ENCODE measurements around the gene CDC37L1.
"Not testable (repeated sequence)": the region's sequence is repeated elsewhere in the genome, so short reads cannot be mapped to it uniquely, and the experiment has no call there.

CDC37L1 gene

DNA sequence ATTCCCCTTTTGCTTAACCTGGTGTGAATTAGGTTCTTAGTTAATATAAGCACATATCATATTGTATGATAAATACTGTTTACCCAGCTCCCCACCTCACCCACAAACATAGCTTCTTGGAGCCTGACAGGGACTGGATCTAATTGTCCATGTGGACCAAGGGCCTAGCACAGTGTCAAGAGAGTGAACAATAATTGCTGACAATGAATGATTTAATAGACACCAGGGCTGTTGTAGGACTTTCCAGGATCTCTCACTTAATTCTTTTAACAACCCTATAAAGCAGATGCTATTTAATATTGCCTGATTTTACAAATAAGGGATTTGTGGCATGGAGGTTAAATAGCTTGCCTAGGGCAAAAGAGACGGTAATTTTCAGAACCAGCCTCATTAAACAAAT lies 36.8 kb downstream of the CDC37L1 start:
- no peak for DNase-seq

DNA sequence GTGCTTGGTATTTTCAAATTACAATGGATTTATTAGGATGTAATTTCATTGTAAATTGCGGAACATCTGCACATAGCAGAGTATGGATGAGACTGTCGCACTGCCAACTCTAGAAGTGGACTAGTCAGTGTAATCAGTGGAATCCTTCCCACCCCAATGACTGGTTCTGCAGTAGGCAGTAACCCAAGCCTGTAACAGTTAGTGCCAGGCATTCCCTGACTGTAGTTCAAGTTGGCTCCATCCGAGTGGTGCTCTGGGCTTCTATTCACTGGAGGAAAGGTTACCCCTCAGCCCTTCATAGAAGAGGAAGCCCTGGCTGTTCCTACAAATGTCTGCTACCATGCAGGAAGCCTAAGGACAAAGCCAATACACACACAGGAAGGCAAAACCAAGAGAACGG lies 38.4 kb downstream of the CDC37L1 start:
- no peak for DNase-seq

DNA sequence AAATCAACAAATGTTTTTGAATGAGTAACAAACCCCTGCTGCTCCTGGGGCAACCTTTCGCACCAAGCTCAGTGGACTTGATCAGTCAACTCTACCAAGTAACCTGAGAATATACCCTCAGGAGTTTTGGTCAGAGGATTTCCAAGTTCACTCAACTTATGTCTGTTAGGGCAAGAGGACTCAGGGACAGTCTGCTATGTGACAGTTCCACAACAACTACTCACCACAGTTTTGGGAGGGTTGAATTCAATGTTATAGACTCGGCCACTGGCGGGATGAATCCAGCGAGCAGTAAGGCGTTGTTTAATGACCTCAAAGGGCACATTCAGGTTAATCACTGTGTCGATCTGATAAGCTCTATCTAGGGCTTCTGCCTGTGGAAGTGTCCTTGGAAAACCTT lies 39.5 kb downstream of the CDC37L1 start:
- DNase-seq: no peak

DNA sequence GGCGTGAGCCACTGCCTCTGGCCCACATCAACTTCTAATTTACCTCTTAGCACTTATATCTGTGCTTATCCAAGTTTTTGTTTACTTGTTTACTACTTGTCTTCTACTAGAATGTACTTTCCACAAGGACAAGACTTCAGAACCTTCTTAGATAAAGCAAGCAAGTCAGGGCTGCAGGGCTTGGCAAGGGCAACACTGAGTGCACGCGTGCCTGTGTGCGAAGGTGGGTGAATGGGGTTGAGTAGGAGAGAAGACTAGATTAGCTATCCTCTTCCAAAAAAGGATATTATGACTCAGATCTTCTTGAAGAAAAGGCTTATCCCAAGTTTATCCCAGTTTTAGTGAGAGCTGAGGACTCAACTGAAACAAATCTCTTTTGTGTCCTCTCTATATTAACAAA lies 42.4 kb downstream of the CDC37L1 start:
- no peak for DNase-seq

DNA sequence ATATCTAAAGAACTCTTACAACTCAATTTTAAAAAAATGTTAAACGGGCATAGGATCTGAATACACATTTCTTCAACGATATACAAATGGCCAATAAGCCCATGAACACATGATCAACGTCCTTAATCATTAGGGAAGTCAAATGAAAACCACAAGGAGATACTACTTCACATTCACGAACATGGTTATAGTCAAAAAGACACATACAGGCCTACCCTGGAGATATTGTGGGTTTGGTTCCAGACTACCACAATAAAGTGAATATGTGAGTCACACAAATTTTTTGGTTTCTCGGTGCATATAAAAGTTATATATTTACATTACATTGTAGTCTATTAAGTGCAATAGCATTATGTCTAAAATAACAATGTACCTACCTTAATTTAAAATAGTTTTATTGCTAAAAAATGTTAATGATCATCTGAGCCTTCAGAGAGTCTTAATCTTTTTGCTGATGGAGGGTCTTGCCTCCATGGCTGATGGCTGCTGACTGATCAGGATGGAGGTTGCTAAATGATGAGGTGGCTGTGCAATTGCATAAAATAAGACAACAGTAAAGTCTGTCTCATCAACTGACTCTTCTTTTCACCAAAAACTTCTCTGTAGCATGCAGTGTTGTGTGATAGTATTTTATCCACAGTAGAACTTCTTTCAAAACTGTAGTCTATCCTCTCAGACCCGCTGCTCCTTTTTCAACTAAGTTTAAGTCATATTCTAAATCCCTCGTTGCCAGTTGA lies 46.5 kb downstream of the CDC37L1 start:
- DNase-seq: no peak

DNA sequence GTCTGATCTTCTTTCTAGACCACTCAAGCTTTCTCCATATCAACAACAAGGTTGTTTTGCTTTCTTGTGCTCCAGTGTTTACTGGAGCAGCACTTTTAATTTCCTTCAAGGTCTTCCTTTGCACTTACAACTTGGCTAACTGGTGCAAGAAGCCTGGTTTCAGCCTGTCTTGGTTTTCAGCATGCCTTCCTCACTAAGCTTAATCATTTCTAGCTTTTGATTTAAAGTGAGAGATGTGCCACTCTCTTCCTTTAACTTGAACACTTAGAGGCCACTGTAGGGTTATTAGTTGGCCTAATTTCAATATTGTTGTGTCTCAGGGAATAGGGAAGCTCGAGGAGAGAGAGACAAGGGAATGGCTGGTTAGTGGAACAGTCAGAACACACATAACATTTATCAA lies 48.2 kb downstream of the CDC37L1 start:
- DNase-seq: no peak

DNA sequence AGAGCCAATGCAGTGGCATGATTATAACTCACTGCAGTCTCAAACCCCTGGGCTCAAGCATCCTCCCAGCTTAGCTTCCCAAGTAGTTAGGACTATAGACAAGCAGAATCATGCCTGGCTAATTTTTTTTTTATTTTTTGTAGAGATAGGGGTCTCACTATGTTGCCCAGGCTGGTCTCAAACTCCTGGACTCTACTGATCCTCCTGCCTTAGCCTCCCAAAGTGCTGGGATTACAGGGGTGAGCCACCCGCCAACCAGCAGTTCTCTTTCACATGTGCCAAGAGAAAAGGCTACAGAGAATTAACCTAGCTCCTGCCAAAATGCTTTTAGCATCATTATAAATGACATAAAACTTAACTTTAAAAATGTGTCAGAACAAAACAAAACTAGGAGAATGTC lies 53.5 kb downstream of the CDC37L1 start:
- no peak for DNase-seq

DNA sequence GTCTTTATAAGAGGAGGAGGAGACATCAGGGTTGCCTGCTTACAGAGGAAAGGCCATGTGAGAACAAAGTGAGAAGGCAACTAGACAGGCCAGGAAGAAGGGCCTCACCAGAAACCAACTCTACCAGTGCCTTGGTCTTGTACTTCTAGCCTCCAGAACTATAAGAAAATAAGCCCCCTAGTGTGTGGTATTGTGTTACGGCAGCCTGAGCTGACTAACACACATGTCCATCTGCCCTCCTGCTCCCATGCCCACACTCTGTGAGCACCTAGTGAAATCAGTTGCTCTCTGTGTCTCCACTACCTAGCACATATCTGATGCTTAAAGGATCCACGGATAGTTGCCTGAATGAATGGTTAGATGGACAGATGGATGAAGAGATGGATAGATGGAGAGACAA lies 54.8 kb downstream of the CDC37L1 start:
- no peak for DNase-seq

DNA sequence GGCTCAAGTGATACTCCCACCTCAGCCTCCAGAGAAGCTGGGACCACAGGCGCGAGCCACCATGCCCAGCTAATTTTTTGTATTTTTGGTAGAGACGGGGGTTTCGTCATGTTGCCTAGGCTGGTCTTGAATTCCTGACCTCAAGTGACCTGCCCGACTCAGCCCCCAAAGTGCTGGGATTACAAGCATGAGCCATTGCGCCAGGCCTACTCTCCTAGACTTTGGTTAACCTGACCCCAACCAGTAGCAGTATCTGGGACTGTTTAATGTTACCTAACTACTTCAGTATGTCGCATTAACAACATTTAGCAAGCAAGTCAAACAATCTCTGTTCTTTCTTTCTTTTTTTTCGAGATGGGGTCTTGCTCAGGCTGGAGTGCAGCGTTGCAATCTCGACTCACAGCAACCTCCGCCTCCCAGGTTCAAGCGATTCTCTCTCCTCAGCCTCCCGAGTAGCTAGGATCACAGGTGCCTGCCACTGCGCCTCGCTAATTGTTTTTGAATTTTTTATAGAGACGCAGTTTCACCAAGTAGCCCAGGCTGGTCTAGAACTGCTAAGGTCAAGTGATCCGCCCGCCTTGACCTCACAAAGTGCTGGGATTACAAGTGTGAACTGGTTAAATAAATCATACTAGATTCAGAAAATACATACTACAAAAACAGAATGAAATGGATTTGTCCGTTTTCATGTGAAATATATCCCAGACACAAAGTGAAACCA lies 59.7 kb downstream of the CDC37L1 start:
- no peak for DNase-seq

DNA sequence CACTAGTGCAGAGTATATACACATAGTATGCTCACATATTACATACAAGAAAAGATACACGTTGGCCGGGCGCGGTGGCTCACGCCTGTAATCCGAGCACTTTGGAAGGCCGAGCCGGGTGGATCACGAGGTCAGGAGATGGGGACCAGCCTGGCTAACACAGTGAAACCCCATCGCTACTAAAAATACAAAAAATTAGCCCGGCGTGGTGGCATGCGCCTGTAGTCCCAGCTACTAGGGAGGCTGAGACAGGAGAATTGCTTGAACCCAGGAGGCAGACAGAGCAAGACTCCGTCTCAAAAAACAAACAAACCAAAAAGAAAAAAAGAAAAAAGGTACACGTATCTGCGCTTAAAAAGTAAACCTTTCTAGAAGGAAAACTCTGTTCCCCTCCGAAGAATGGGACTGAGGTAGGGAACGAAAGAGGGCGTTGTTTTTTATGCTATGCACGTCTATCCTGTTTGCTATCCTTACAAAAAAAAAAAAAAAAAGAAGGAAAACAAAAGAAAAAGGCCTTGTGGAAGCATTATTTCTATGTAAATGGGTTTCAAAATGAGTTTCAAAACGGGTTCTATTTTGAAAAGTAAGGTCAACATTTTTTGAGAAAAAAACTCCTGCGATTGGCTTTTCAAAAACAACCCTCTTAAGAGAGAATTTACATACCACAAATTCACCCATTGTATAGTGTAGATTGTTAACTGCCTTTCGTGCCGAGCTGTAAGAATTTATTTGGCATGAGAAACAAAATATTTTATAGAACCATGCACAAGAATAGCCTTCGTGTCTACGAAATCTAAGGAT lies 60.4 kb downstream of the CDC37L1 start:
- DNase-seq: no peak

DNA sequence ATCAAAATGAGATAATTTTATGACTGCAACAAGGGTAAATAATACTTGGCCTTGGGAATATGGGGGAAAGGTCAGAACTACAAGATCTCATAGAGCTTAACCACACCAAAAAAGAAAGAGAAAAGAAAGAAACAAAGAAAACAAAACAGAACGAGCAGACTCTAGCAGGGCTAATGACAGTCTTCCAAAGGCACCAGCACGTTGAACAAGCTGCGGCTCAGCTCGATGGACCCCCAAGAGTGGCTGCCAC lies 60.9 kb downstream of the CDC37L1 start:
- no peak for DNase-seq

DNA sequence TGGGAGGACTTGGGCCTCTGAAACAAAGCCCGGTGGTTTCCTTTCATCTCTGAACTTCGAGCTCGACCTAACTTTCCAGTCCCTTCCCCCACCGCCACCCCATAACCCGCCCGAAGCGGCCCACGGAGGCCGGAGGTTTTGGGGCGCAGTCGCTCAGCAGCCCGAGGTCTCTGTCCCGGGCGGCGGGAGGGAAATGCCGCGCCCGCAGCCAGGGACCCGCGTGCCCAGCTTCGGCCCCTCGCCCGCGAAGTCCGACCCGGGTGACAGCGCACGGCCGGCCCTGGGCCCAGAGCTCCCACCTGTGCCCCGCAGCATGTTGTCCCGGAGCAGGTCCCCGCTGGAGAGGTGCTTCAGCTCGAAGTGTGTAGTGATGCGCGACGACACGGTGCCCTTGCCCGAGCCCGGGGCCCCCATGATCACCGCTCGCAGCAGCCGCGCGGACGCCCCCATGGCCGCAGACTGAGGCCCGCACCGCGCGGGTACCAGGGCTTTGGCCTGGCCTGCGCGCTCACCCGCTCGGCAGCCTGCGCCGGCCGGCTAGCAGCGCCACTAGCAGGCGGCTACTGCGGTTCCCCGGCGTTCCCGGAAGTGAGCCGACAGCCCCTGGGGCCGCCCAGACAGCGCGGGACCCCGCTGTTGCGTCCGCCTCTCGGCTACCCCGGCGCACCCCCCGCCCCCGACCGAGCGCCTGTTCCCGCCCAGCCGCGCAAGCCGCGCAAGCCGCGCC lies 61.4 kb downstream of the CDC37L1 start, which contains the start of gene AK3:
AK3 (minus strand) TSS at position 565 of the 727 bp plus-strand sequence; CDS start at position 450, 115 bp downstream.
- DNase-seq: peak in 1 of 2 experiments; percentile 23

DNA sequence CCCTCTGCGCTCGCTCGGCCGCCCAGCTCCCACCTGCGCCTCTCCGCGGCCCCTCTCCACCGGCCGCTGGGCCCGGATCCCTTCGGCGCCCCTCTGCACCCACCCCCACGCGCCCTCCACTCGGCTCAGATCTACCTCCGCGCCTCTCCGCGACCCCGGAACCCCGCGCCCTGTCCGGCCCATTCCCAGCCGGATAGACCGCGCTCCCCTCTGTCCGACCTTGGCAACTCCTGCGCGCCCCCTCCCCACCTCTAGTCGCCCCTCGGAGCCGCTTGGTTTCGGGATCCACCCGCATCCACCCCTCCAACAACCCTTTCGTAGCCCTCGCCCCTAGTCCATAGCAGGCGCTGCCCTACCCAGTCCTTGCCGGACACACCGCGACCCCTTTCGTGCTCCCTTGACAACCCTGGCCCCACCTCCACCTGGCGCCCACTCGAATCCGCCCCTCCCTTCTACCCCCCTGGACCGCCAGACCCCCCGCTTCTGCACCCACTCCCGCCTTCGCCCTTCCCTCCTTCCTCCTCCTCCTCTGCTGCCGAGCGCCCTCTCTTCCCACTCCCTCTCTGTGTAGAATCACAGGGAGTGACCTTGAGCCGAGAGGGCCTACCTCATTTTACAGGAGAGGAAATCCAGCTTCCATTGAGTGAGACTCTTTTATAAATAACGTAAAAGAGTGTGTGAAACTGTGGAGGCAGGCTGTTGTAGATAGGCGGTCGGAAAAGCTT lies 62.2 kb downstream of the CDC37L1 start:
- DNase-seq: no peak

DNA sequence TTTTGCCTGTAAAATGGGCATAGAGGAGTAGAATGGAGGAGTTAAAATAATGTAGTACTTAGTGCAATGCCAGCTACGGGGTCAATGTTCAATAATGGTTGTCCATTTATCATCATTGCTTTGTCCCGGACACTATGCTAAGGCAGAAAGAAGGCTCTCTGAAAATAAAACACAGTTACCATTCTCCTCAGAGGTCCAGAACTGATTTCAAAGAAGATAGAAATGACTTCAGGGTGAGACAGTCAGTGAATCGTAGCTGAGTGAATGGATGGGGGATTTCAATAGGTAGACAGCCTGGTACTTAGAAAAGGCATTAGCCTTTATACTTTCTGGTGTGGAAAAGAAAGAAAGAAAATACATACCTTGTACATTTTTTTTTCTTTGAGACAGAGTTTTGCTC lies 62.9 kb downstream of the CDC37L1 start:
- DNase-seq: no peak

DNA sequence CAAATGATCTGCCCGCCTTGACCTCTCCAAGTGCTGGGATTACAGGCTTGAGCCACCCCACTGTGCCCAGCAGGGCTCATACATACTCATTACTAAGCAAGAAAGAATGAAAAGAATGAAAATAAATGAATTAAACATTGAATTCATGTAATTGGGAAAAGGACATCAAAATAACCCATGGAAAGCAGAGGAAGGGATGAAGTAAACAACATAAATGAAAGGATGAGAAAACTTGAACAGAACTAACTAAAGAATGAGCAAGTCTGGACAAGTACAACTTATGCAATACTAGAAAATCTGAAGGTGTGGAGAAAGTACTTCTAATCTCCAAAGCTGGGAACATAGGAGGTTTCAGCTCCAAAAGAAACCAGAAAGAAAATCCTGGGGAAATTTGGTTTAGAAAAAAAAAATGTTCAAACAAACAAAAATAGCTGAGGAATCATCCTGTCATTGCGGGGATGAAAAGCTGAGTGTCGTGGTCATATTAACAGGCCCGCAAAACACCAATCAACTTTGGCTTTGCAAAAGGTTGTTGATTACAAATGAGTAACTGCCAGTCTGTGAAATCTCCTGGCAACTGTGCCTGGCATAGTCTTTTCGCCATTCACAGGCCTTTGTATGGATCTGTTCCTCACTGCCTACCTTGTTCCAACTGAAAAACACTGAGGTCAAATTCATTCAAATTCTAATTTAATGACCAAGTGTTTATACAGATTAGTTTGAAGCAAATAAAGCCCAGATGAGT lies 63.9 kb downstream of the CDC37L1 start:
- no peak for DNase-seq

DNA sequence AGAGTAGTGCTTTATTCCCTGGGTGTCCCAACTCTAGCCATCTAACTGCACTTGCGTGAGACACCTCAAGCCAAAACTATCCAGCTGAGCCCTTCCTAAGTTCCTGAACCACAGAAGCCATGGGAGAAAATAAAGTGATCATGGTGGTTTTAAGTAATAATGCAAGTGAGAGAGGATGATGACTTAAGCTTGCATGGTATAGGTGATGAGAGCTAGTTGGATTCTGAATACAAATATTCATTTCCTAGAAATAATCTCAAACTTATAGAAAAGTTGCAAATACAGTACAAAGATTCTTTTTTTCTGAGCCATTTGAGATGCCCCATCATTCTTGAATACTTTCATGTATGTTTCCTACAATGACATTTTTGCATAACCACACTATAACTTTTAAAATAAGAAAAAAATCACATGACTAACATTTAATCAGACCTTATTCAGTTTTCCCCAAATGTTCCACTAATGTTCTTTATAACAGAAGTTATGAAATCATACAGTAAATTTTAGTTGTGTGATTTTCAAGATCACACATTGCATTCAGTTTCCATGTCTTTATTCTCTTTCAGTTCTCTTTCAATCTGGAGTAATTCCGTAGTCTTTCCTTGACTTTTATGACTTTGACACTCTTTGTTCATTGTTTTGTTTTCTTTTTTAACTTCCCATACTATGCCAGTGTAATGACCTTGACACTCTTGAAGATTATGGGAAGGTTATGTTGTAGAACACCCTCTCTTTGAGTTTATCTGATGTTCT lies 67.1 kb downstream of the CDC37L1 start:
- DNase-seq: no peak

DNA sequence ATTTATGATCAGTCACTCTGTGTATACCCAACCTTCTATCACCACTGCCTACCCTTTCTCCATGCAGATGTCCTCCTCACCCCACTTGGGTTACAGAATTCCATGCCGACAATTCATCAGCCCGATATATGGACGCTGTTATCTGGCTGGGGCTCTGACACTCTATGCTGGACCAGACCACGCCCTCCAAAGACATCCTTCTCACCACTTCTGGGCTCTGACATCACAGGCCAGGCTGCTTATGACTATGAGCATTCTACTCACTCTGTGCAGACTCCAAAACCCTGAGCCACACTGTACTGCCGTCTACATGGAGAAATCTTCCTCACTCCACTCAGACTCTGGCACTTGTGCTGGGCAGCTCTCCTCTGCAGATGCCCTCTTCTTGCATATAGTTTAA lies 69.2 kb downstream of the CDC37L1 start:
- no peak for DNase-seq

DNA sequence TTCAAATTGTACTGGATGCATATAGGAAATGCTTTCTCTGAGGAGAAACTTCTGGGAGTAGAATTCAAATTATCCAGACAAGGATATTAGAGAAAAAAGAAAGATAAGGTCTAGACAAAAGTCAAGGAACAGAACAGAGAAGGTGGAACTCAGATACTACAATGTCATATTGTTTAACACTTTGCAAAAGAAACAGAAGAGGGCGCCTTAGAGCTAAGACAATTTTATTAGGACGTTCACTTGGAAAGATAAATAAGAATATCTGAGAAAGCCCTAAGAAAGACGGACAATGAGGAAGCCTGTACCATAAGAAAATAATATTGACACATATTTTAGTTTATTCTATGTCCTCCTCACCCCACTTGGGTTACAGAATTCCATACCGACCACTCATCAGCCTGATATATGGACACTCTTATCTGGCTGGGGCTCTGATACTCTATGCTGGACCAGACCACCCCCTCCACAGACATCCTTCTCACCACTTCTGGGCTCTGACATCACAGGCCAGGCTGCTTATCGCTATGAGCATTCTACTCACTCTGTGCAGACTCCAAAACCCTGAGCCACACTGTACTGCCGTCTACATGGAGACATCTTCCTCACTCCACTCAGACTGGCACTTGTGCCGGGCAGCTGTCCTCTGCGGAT lies 70.8 kb downstream of the CDC37L1 start:
- DNase-seq: peak in 1 of 2 experiments; percentile 1

DNA sequence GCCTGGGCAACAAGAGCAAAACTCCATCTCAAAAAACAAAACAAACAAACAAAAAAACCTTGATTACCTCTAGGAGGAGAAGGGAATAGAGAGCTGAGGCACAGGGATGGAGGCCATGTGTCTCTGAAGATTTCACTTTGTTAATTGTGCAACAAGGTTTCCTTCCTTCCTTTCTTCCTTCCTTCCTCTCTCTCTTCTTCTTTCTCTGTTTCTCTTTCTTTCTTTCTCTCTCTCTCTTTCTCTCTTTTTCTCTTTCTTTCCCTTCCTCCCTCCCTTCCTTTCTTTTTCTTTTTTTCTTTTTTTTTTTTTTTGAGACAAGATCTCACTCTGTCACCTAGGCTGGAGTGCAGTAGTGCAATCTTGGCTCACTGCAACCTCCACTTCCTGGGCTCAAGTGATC lies 75.2 kb downstream of the CDC37L1 start:
- DNase-seq: not testable (repeated sequence)

DNA sequence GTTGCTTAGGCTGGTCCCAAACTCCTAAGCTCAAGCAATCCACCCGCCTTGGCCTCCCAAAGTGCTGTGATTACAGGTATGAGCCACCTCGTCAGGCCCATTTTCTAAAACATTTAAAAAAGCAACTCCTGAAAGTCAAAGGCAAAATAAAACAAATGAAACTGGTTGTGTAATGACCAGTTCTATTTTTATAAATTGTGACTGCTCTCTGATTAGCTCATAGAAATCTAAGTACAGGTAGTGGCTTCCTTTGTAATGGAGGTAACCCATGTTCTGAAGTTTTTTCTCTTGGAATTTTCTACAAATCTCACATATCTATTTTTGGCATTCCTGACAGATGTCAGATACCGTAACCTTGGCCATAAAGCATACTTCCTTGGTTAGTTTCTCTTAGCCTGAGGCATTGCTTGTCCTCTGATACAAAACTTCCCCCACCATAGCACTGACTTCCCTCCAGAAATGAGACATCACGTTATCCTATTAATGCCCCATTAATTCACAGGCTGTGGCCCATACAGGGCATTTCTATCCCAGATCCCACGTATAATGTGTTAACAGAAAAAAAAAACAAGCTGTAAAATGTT lies 75.7 kb downstream of the CDC37L1 start:
- no peak for DNase-seq
